RPMI8226 (cell line): ENCODE data around the gene PDLIM5.
A peak's percentile ranks its signal among the peaks of the same experiment; 100 is the strongest.
"Not testable (repeated sequence)": the region's sequence is repeated elsewhere in the genome, so short reads cannot be mapped to it uniquely, and the experiment has no call there.

Experiments
- DNase-seq: peaks from one replicate; pipeline ENCODE4 v3.0.0-alpha.2; 2015

The PDLIM5 gene

GRCh38 chr4:94533405-94534223, 81.9 kb downstream of the PDLIM5 start:
- DNase-seq: no peak

GRCh38 chr4:94534401-94535312, 82.9 kb downstream of the PDLIM5 start:
- DNase-seq: peak; percentile 28

GRCh38 chr4:94536049-94536448, 84.3 kb downstream of the PDLIM5 start:
- DNase-seq: no peak

- DNase-seq: no peak
Observed at GRCh38 chr4:94536649-94537469, 85.1 kb downstream of the PDLIM5 start.

- no peak for DNase-seq
Observed at GRCh38 chr4:94537921-94538628, 86.3 kb downstream of the PDLIM5 start.

- DNase-seq: no peak
Observed at GRCh38 chr4:94540476-94540875, 88.7 kb downstream of the PDLIM5 start.

- no peak for DNase-seq
Observed at GRCh38 chr4:94544811-94545210, 93.1 kb downstream of the PDLIM5 start.

GRCh38 chr4:94545296-94545695, 93.6 kb downstream of the PDLIM5 start:
- DNase-seq: no peak

- DNase-seq: no peak
Observed at GRCh38 chr4:94546949-94547348, 95.2 kb downstream of the PDLIM5 start.

- no peak for DNase-seq
Observed at GRCh38 chr4:94548571-94548970, 96.8 kb downstream of the PDLIM5 start.

- no peak for DNase-seq
Observed at GRCh38 chr4:94550352-94550751, 98.6 kb downstream of the PDLIM5 start.

- DNase-seq: no peak
Observed at GRCh38 chr4:94550851-94551250, 99.1 kb downstream of the PDLIM5 start.

- no peak for DNase-seq
Observed at GRCh38 chr4:94551643-94552564, 100.2 kb downstream of the PDLIM5 start.

GRCh38 chr4:94556047-94556446, 104.3 kb downstream of the PDLIM5 start:
- not testable (repeated sequence) for DNase-seq

GRCh38 chr4:94557632-94558031, 105.9 kb downstream of the PDLIM5 start:
- not testable (repeated sequence) for DNase-seq

GRCh38 chr4:94558392-94558904, 106.7 kb downstream of the PDLIM5 start:
- DNase-seq: no peak

- no peak for DNase-seq
Observed at GRCh38 chr4:94559351-94559806, 107.6 kb downstream of the PDLIM5 start.

- DNase-seq: no peak
Observed at GRCh38 chr4:94561249-94562024, 109.7 kb downstream of the PDLIM5 start.

GRCh38 chr4:94562285-94562684, 110.5 kb downstream of the PDLIM5 start:
- DNase-seq: no peak

- no peak for DNase-seq
Observed at GRCh38 chr4:94564252-94564651, 112.5 kb downstream of the PDLIM5 start.
